GM18508 (cell line): ENCODE results near the gene CHAMP1.

Experiments used
- ATAC-seq: cut with Tn5 transposase; IDR thresholded peaks from one replicate; pipeline ENCODE4 v1.9.1; 2021; ENCODE audit warnings: moderate number of reproducible peaks; ENCODE audit not compliant: insufficient read depth, unreplicated experiment

Gene CHAMP1, protein sequence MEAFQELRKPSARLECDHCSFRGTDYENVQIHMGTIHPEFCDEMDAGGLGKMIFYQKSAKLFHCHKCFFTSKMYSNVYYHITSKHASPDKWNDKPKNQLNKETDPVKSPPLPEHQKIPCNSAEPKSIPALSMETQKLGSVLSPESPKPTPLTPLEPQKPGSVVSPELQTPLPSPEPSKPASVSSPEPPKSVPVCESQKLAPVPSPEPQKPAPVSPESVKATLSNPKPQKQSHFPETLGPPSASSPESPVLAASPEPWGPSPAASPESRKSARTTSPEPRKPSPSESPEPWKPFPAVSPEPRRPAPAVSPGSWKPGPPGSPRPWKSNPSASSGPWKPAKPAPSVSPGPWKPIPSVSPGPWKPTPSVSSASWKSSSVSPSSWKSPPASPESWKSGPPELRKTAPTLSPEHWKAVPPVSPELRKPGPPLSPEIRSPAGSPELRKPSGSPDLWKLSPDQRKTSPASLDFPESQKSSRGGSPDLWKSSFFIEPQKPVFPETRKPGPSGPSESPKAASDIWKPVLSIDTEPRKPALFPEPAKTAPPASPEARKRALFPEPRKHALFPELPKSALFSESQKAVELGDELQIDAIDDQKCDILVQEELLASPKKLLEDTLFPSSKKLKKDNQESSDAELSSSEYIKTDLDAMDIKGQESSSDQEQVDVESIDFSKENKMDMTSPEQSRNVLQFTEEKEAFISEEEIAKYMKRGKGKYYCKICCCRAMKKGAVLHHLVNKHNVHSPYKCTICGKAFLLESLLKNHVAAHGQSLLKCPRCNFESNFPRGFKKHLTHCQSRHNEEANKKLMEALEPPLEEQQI

DNA sequence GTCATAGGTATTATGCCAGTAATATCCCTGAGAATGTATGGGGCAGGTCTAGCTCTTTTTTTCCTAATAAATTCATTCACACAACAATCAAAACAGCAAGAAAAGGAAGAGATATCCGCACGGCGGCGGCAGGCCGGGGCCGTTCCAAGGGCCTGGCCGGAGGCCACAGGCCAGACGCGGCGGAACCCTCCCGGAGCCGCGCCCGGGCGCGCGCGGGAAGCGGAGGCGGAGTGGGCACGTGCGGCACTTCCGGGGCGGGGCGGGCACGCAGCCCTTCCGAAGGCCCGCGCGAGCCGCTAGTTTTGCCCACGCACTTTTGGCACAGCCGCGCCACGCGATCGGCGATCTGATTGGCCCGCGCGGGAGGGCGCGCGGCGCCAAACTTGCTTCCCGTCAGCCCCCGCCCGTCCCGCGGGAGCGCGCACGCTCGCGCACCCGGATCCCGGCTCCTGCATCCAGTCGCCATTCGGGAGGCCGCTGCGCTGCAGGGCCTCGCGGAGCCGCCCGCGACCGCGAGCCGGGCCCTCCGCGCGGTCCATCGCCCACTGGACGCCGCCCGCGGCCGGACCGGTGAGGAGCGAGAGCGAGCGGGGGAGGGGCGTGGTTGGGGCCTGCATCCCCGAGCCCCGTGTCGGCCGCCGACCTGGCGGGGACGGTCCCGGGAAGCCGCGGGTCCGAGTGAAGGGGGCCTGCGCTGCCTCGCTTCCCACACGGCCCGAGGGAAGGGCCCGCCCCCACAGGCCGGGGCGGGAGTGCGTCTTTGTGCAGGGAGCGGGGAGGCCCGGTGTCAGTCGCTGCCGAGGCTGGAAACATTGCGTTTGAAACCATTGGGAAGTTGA, at the start of gene CHAMP1:
Gene CHAMP1, plus strand, starts transcription at position 430 of the 839 bp plus-strand sequence. CDS start 9,340 bp downstream, outside the sequence.
- peak; percentile 38 for ATAC-seq

DNA sequence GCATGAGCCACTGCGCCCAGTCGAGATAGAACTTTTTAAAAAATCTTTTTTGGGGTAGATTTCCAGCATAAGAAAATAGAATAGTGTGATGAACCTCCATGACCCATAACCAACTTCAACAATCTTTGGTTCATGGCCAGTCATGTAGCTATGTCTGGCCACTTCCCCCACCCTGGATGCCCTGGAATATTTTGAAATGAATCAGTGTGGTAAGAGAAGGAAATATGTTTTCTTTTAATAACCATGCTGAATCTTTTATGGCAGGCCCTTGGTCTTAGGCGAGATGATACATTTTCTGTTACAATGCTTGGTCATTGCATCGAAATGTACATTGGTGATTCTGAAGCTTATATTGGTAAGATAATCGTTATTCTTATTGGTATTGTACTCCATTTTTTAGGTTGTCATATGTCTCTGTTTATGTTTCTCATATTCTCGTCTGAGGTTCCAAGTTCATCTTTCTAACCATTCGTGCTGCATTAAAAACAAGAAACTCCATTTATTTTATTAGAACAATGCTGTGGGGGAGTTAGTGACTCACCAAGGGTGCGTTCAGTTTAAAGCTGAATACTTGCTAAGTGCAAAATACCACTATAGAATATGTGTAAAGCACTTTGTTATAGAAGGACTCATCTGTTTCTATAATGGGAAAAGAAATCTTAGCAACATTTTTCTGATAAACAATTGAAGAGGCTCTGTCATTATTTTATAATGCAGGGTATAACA, 49.3 kb upstream of the CHAMP1 start:
- no peak for ATAC-seq

DNA sequence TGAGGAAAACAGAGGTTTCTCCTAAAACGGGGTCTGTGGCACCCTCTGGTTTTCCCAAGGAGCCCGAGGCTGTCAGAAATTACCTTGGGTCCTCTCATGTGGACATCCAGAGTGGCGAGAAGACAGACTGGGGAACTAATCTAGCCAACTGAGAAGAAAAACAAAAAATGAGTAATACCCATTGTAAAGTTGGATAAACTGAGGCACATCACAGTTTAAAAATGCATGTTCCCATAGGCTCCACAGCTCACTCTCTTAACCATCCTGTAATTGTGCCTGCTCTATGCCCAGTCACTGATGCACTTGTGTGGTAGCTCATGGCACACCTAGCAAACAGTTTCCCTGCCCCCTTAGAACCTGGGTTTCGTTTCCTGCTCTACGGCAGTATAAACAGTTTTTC, 48.1 kb upstream of the CHAMP1 start:
- no peak for ATAC-seq

DNA sequence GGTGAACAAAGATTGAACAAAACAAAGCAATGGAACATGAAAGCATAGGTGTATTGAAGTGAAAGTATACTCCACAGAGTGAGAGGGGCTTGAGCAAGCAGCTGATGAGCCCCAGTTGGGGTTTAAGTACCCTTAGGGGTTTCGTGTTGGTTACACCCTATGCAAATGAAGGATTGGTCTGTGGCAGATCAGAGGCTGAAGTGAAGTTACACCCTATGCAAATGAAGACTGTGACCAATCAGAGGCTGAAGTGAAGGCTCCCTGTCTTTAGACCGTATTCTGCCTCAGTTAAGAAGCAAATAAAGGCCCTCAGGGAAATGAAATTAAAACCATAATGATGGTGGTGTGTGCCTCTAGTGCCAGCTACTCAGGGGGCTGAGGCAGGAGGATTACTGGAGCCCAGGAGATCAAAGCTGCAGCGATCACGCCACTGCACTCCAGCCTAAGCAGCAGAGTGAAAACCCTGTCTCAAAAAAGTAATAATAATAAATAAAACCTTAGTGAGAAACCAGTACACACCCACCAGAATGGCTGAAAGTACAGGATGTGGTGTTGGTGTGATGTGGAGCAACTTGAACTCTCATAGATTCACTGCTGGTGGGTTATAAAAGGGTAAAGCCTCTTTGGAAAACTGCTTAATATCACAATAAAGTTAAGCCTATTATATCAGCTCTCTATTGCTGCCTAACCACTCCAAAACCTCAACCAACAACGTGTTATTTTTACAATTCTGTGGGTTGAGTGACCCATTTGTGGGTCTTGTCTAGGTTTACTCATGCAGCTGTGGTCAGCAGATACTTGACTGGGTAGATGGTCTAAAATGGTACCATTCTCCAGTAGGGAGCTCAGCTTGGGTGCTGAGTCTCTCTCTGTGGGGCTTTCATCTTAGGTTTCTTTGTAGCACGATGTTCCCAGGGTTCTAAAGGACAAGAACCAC, 45.7 kb upstream of the CHAMP1 start:
- no peak for ATAC-seq

DNA sequence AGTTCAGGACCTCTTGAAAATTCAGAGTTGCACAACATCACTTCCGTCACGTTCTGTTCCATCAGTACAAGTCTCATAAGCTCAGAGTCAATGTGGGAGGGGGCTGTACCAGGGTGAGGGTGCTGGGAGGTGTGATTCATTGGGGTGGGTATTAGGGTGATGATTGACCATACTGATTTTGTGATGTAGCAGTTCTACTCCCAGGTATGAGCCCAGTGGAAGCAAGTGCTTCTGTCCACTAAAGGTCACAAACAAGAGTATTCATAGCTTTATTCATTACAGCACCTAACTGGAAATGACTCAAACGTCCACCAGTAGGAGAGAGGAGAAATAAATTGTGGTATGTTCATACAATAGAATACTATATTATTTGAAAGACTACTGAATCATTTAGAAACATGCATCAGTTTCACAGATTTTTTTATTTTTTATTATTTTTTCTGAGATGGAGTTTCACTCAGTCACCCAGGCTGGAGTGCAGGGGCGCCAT, 45.0 kb upstream of the CHAMP1 start:
- no peak for ATAC-seq

DNA sequence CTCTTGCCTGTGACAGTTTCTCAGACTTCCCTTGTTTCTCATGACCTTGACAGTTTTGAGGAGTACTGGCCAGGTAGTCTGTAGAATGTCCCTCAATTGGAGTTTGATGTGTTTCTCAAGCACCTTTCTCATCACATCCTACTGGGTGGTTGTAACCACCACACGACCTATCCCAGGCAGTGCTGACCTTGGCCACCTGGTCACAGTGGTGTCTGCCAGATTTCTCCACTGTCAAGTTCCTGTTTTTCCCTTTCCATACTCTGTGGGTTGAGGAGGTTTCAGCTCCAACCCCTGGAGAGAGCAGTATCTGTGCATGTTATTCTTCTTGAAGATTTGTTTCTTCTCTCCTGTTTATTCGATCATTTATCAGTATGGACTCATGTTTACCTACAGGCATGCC, 41.3 kb upstream of the CHAMP1 start:
- no peak for ATAC-seq

DNA sequence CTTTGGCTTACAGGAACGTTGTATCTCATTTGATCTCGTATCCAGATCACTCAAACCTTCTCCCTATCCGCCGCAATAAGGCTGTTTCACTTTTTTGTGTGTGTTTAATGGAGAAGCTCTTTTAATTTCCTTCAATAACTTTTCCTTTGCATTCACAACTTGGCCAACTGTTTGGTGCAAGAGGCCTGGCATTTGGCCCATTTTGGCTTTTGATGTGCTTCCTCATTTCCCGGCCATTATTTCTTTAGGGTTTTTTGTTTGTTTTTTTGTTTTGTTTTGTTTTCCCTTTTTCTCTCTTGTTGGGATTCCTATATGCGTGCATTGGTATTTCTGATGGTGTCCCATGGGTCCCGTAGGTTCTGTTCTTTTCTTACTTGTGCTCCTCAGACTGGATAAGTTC, 39.0 kb upstream of the CHAMP1 start:
- ATAC-seq, result no peak

DNA sequence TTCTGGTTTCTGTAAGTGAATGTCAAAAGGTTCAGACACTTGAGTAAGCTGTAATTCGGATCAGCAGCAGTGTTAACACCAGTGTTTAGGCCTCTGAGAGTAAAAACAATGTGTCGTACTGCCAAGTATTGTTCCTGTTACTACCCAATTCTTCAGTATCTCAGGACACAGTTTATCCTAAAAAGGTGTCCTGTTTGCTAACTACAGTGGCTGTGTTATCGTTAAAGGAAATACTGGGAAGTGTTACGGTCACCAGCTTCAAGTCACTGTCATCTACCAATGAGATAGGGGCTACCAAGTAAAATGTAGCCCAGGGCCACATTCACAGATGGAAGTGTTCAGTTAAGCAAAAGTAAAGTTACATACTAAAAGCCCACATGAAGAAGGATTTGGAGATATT, 35.2 kb upstream of the CHAMP1 start:
- no peak for ATAC-seq

DNA sequence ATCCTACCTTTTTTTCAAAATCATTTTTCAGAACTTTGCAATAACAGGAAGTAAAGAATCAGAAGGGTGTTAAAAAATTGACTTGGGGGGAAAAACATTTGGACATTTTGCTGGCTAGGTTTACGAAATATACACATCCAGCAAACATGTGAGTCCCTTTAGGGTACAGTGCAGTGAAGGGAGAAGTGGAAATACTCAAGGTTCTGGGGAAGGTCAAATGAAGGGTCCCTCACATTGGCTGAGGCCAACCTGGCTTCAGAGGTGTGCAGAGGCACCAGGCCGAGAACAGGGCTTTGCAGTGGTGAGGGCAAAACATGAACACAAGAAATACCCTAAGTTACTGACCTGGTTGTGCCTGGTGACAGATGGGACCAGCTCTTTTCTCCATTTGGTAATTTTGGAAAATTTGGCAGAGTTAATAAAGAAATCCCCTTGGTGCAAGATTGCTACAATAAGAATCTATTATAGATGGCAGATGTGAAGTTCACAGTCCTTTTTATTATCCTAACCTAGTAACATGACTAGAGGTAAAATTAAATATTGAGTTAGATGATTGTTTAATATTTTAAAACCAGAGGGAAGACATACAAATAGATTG, 34.4 kb upstream of the CHAMP1 start:
- no peak for ATAC-seq

DNA sequence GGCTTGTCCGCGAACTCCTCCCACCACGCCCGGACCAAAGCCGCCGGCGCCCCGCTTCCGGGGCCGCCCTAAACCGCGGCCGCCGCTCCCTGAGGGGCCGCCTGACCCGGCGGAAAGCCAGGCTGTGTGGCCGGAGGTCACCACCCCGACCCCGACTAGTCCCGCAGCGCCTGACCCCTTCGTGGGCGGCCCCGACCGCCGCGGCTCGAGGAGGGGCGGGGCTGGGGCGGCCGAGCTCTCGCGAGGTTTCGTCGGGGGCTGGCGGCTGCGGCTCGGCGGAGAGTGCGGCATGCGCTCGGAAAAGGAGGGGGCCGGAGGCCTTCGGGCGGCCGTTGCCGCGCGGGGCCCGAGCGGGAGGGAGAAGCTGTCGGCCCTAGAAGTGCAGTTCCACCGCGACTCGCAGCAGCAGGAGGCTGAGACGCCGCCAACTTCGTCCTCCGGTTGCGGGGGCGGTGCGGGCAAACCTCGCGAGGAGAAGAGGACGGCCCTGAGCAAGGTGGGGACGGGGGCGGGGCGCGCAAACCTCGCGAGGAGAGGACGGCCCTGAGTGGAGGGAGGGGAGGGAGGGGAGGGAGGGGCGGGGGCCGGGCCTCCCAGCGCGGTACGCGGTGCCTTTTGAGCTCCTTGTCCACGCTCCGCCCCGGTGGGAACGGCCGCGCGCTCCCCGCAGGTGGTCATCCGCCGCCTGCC, 32.8 kb upstream of the CHAMP1 start, which contains the start of gene UPF3A:
Gene UPF3A, plus strand, starts transcription at position 251 of the 690 bp plus-strand sequence. Its CDS starts 39 bp downstream, at position 290.
- peak; percentile 37 for ATAC-seq

DNA sequence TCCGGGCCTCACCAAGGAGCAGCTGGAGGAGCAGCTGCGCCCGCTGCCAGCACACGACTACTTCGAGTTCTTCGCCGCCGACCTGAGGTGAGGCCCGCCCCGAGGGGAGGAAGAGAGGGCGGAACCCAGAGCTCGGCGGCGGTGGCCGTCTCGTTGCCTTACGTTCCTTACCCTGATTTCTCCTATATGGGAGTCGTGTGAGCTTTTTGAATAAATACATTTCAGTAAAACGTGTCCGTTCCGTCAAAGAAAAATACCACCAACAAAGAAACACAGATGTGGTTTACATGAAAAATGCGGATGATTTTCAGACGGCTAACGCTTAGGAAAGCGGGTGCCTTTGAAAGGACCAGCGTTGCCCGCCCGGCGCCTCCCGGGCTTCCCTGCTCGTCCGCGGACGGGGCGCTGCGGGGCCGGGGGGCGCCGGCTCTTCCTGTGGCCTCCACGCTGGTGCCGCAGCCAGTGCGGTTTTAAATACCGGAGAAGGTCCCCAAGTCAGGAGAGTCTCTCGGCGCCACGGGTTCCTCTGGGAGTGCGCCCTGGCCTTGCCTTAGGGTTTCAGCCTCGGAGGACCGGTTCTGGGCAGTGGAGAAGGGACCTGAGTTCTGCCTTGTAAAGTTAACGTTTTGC, 32.1 kb upstream of the CHAMP1 start:
- peak; percentile 35 for ATAC-seq

DNA sequence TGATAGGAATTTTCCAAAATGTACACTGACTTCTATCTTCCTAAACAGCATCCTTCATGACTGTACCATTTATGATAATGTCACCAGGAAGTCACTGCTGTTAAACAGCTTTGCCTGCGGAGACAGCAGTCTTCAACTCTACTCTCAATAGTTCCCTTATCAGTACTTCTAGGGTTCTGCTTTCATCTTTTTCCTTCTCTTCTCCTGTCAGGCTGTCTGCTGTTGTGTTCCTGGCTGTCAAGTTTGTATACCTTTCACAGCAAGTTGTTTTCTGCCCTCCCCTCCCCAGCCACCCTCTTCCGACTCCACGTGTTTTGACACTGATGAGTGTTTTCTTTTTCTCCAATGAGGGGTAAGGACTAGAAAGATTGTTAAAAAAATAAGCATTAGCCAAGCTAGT, 30.7 kb upstream of the CHAMP1 start:
- no peak for ATAC-seq

DNA sequence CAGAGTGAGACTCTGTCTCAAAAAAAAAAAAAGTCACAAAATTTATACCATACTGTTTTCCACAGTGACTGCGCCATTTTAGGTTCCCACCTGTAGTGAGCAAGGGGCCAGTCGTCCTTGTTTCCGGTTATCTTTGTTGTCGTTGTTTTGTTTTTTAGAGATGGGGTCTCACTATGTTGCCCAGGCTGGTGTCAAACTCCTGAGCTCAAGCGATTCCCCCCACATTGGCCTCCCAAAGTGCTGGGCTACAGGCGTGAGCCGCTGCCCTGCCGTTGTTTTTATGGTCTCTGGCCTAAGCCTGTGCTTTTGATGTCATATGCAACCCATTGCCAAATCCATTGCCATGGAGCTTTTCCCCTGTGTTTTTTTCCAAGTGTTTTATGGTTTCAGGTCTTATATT, 29.6 kb upstream of the CHAMP1 start:
- ATAC-seq, result no peak

DNA sequence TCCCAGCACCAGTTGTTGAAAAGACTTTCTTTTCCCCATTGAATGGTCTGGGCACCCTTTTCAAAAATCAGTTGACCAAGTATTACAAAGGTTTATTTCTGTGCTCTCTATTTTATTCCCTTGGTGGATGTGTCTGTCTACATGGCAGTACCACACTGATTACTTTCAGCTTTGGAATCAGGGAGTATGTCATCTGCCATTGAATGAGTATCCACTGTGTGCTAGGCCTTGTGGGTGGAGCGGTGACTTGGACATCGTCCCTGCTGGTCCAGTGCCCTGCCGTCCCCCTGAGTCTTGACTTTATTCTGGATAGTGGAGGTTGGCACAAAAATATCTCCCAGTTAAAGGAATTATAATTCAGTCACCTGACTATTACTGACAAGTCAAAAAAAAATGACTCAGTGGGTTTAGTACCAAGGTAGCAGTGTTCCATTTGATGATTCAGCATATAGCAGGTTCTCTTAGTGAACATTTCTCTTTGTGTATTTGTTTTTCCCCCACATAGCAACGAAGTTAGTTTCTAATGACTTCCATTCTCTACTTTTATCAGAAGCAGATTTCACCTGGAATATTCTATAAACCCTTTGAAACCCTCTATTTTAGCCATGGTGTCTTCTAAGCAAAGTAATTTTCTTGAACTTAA, 29.0 kb upstream of the CHAMP1 start:
- ATAC-seq, result no peak

DNA sequence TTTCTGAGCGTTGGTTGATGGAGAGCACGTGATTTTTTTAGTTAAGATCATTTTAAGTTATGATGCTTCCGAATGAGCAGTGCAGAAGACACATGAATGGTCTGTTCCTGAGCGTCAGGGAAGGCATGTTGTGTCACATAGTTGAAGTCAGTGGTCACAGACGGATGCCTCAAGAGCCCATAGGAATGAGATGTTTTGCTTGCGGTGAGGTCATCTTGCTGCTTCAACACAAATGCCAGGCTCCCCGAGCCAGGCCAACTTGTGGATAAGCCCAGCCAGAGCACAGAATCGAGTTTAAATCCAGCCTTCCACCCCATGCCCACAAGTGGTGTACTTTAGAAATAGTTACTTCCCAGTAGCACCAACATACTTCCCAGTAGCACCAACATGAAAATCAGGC, 27.5 kb upstream of the CHAMP1 start:
- ATAC-seq, result no peak

DNA sequence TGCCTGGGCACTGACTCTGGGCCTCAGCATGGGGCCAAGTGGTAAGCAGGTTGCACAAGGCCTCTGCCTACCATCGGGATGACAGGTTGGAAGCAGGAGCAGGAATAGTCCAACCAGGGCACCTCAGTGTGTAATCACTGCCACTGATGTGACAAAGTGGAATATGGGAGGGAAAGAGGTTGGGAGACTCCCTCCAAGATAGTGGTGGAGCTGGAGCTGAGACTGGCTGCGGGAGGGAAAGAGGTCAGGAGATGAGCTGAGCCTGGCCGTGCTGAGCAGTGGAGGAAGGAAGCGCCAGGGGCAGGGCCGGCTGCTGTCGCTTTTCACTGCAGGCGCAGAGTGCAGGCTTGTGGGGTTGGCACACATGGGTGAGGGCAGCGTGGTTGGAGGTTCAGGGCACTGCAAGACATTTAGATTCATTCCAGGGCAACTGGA, 26.1 kb upstream of the CHAMP1 start:
- ATAC-seq, result no peak

DNA sequence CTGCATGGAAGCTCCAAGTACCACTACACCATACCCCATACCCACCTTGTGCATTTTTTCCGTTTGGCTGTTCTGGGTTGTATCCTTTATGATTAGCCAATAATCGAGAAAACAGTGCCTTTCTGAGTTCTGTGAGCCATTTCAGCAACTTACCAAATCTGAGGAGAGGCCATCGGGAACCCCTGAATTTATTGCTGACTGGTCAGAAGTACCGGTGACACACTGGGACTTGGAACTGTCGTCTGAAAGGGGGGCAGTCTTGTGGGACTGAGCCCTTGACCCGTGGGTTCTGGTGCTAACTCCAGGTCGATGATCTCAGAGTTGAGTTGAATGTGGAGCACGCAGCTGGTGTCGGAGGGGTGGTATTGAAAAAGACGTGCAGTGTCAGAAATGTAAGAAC, 17.9 kb upstream of the CHAMP1 start:
- ATAC-seq, result no peak
